ENCODE measurements around the gene BARHL1.
A peak's percentile ranks its signal among the peaks of the same experiment; 100 is the strongest.
"Not testable (repeated sequence)": the region's sequence is repeated elsewhere in the genome, so short reads cannot be mapped to it uniquely, and the experiment has no call there.

Gene BARHL1

GRCh38 chr9:132556235-132556634, 26.2 kb upstream of the BARHL1 start:
- no peak for FAIRE-seq

GRCh38 chr9:132556714-132557113, 25.7 kb upstream of the BARHL1 start:
- DNase-seq (ENCODE audit: low spot score) (no peak), FAIRE-seq (no peak)

More at GRCh38 chr9:132556235-132556634, 26.2 kb upstream of the BARHL1 start:
- no peak for DNase-seq (ENCODE audit: low spot score)

GRCh38 chr9:132557159-132557558, 25.2 kb upstream of the BARHL1 start:
- DNase-seq (ENCODE audit: low spot score) (no peak), FAIRE-seq (no peak)

- no peak for FAIRE-seq
- no peak for DNase-seq (ENCODE audit: low spot score)
These were observed 22.7 kb upstream of the BARHL1 start for GRCh38 chr9:132559711-132560110.

- no peak for FAIRE-seq
- DNase-seq (ENCODE audit: low spot score) = no peak
These were observed 21.7 kb upstream of the BARHL1 start for GRCh38 chr9:132560616-132561202.

GRCh38 chr9:132562306-132562573, 20.2 kb upstream of the BARHL1 start:
- no peak for DNase-seq (ENCODE audit: low spot score)
- FAIRE-seq = no peak

GRCh38 chr9:132564526-132564925, 17.9 kb upstream of the BARHL1 start:
- DNase-seq (ENCODE audit: low spot score) (no peak), FAIRE-seq (no peak)

GRCh38 chr9:132568787-132569186, 13.6 kb upstream of the BARHL1 start:
- FAIRE-seq = not testable (repeated sequence)

GRCh38 chr9:132571806-132572600, 10.4 kb upstream of the BARHL1 start:
- DNase-seq (ENCODE audit: low spot score) (no peak), FAIRE-seq (no peak)

More at GRCh38 chr9:132568787-132569186, 13.6 kb upstream of the BARHL1 start:
- not testable (repeated sequence) for DNase-seq (ENCODE audit: low spot score)

GRCh38 chr9:132572921-132573320, 9.5 kb upstream of the BARHL1 start:
- DNase-seq (ENCODE audit: low spot score) (no peak), FAIRE-seq (no peak)

- no peak for FAIRE-seq
These were observed 7.3 kb upstream of the BARHL1 start for GRCh38 chr9:132575005-132575609.

GRCh38 chr9:132575811-132576210, 6.6 kb upstream of the BARHL1 start:
- DNase-seq (ENCODE audit: low spot score) = no peak
- FAIRE-seq = no peak

More at GRCh38 chr9:132575005-132575609, 7.3 kb upstream of the BARHL1 start:
- DNase-seq (ENCODE audit: low spot score) = peak; percentile 84

GRCh38 chr9:132577119-132577518, 5.3 kb upstream of the BARHL1 start:
- FAIRE-seq = no peak
- DNase-seq (ENCODE audit: low spot score) = no peak

GRCh38 chr9:132578367-132578932, 4.0 kb upstream of the BARHL1 start:
- FAIRE-seq = no peak
- DNase-seq (ENCODE audit: low spot score) = no peak

GRCh38 chr9:132579427-132579798, 3.0 kb upstream of the BARHL1 start:
- DNase-seq (ENCODE audit: low spot score) (no peak), FAIRE-seq (no peak)

- FAIRE-seq (no peak), DNase-seq (ENCODE audit: low spot score) (no peak)
These were observed 579 bp downstream of the BARHL1 start for GRCh38 chr9:132582786-132583583.

- DNase-seq (ENCODE audit: low spot score) = no peak
- no peak for FAIRE-seq
These were observed 1.3 kb downstream of the BARHL1 start for GRCh38 chr9:132583584-132584304.

- DNase-seq (ENCODE audit: low spot score) = peak; percentile 50
- no peak for FAIRE-seq
These were observed 2.5 kb downstream of the BARHL1 start for GRCh38 chr9:132584601-132585560.

- FAIRE-seq = no peak
- DNase-seq (ENCODE audit: low spot score) = no peak
These were observed 3.8 kb downstream of the BARHL1 start for GRCh38 chr9:132585954-132586829.
